GM12873 (cell line): ENCODE data around the gene ATP6V1E1.

ENCODE experiments used
- CTCF ChIP-seq: IDR thresholded peaks from 2 replicates; pipeline ENCODE4 v1.5.1; 2012; ENCODE audit warnings: low read depth, mild to moderate bottlenecking, moderate library complexity, low read length, control low read depth; ENCODE audit not compliant: insufficient read depth; ENCODE audit errors: missing control alignments

ATP6V1E1 gene

GRCh38 chr22:17588606-17589005 is 39.9 kb downstream of the ATP6V1E1 start:
- no peak for TF ChIP-seq CTCF

GRCh38 chr22:17587629-17588028 is 40.9 kb downstream of the ATP6V1E1 start:
- no peak for TF ChIP-seq CTCF

GRCh38 chr22:17586831-17587440 is 41.6 kb downstream of the ATP6V1E1 start:
- TF ChIP-seq CTCF: no peak

- TF ChIP-seq CTCF: no peak
These were observed 45.4 kb downstream of the ATP6V1E1 start for GRCh38 chr22:17583151-17583550.

- no peak for TF ChIP-seq CTCF
These were observed 46.9 kb downstream of the ATP6V1E1 start for GRCh38 chr22:17581631-17582030.

- TF ChIP-seq CTCF: no peak
These were observed 47.5 kb downstream of the ATP6V1E1 start for GRCh38 chr22:17581056-17581455.

- no peak for TF ChIP-seq CTCF
These were observed 48.0 kb downstream of the ATP6V1E1 start for GRCh38 chr22:17580441-17581031.

GRCh38 chr22:17579535-17579981 is 49.0 kb downstream of the ATP6V1E1 start:
- no peak for TF ChIP-seq CTCF
